Activated T-cell treated with anti-CD3 and anti-CD28 coated beads, Interleukin-2, amount 50 U/mL, for 72 hours (primary cell): ENCODE measurements around the gene IKZF2. TPM values are rescaled to one million over a fixed set of nuclear protein-coding genes. Genes with fewer than 3 reads are reported as not detected.
A peak's percentile ranks its signal among the peaks of the same experiment; 100 is the strongest.
"Not testable (repeated sequence)": the region's sequence is repeated elsewhere in the genome, so short reads cannot be mapped to it uniquely, and the experiment has no call there.

Experiments used
- ATAC-seq, 2 donors: fragments of 150-1000 bp; cut with Tn5 transposase; replicated peaks in 1 of 2; 2 replicates each; pipeline ENCODE4 v1.10.0; 2021; ENCODE audit warnings: moderate library complexity in 2 of 2, mild to moderate bottlenecking in 1 of 2
- DNase-seq, 2 donors: peaks; one replicate each; pipeline ENCODE4 v3.0.0; 2021 to 2022; ENCODE audit warnings: mixed read lengths in 1 of 2
- H3K27ac Mint-ChIP-seq: one replicate; pipeline ENCODE4 v1.8.0; 2022; ENCODE audit warnings: mild to moderate bottlenecking, moderate library complexity, mixed read lengths
- H3K27me3 Mint-ChIP-seq: one replicate; pipeline ENCODE4 v1.8.0; 2022; ENCODE audit warnings: low read depth, mixed read lengths
- H3K36me3 Mint-ChIP-seq, 2 donors: one replicate each; pipeline ENCODE4 v1.8.0; 2022; ENCODE audit warnings: mixed read lengths in 2 of 2, mild to moderate bottlenecking in 1 of 2; ENCODE audit not compliant: insufficient read depth in 2 of 2
- H3K4me1 Mint-ChIP-seq: one replicate; pipeline ENCODE4 v1.8.0; 2022; ENCODE audit warnings: low read depth, mixed read lengths
- H3K4me3 Mint-ChIP-seq, 2 donors: one replicate each; pipeline ENCODE4 v1.8.0; 2022; ENCODE audit warnings: mild to moderate bottlenecking in 2 of 2, mixed read lengths in 2 of 2, moderate library complexity in 2 of 2
- H3K9me3 Mint-ChIP-seq, 2 donors: one replicate each; pipeline ENCODE4 v1.8.0; 2022; ENCODE audit warnings: mixed read lengths in 2 of 2
- total RNA-seq, 2 donors: library from RNA; stranded (reverse); gene quantifications; one replicate each; pipeline ENCODE4 v1.2.3, GENCODE V29; 2022

Gene IKZF2
- total RNA-seq, 2 donors from 2014 or later: 9.8 to 19.1 TPM

DNA sequence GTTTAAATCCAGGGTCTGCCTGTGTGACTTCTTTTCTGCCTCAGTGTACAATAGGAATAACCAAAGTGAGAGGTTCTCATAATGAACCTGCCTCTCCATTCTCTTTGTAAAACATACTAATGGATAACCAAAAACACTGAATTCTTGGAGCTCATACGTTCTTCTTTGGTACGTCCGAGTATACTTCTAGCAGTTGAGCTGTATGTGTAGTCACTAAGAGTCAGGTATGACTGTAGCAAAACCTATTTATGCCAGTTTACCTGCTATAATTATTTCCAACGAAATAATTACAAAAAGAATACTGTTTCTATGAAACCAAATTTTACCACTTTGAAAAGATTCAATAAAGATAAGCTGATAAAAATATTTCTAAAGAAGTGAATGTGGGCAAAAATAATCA, 109.2 kb downstream of the IKZF2 start:
- DNase-seq (no peak), ATAC-seq (no peak)
- Mint-ChIP-seq H3K4me1 (no peaks in the 10 kb centered on the region), H3K27ac (no peak overlapping the region), H3K4me3 (no peak overlapping the region), H3K9me3 (peaks cover 1 to 3% of the 10 kb centered on the region in 2 donors), H3K27me3 (no peaks in the 10 kb centered on the region), H3K36me3 (peaks cover 2 to 5% of the 10 kb centered on the region in 2 donors)

DNA sequence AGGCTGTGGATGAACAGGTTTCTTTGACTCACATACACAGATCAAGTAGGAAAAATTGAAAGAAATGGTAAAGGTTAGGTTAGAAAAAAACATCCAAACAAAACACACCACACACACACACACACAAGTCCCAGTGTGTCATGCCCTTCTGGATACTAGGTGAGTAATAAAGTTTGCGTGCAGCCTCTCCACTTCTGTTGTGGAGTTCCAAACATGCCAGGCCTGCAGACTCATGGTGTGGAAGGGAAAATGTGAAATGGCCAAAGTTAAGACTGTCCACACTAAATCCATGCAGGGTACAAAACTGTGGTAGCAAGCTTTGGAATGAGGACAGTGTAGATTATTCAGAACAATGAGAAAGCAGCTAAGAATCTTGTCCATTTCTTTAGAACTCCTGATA, 114.6 kb downstream of the IKZF2 start:
- H3K4me1 Mint-ChIP-seq: peaks cover 14% of the 10 kb centered on the region
- H3K4me3 Mint-ChIP-seq: no peak overlapping the region
- no peaks in the 10 kb centered on the region for H3K9me3 Mint-ChIP-seq
- DNase-seq (no peak), ATAC-seq (no peak)
- H3K36me3 Mint-ChIP-seq: peaks cover 3% of the 10 kb centered on the region in 2 donors
- H3K27me3 Mint-ChIP-seq: no peaks in the 10 kb centered on the region
- H3K27ac Mint-ChIP-seq: no peak overlapping the region

DNA sequence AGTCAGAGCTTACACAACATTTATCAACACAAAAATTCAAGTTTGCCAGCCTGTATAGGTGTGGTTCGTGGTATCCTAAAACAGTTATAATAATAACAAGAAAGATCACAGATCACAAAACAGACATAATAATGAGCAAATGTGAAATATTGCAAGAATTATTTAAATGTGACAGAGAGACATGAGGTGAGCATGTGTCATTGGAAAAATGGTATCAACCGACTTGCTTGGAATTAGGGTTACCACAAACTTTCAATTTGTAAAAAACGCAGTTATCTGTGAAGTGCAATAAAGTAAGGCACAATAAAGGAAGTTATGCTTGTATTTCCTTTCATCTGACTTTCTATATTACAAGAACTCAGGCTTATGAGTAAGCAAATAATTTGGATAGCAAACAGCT, 116.8 kb downstream of the IKZF2 start:
- no peaks in the 10 kb centered on the region for H3K27me3 Mint-ChIP-seq

DNA sequence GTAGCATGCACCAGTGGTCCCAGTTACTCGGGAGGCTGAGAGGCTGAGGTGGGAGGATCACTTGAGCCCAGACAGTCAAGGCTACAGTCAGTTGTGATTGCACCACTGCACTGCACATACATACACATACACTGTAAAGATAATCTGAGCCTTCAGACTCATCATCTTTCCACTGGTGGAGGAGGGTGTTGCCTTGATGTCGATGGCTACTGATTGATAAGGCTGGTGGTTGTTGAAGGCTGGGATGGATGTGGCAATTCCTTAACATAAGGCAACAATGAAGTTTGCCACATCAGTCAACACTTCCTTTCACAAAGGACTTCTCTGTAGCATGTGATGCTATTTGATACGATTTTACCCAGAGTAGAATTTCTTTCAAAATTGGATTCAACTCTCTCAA, 118.8 kb downstream of the IKZF2 start:
- ATAC-seq (no peak), DNase-seq (no peak)
- H3K27me3 Mint-ChIP-seq: no peaks in the 10 kb centered on the region
- H3K36me3 Mint-ChIP-seq: peaks cover 1% of the 10 kb centered on the region in 2 donors
- no peaks in the 10 kb centered on the region for H3K9me3 Mint-ChIP-seq
- H3K27ac Mint-ChIP-seq: no peak overlapping the region
- peaks cover 14% of the 10 kb centered on the region for H3K4me1 Mint-ChIP-seq
- H3K4me3 Mint-ChIP-seq: no peak overlapping the region

More for the DNA sequence above, 116.8 kb downstream of the IKZF2 start:
- ATAC-seq (peak; percentile 55 to 74), DNase-seq (no peak)
- Mint-ChIP-seq H3K9me3 (no peaks in the 10 kb centered on the region), H3K4me1 (peaks cover 14% of the 10 kb centered on the region), H3K27ac (peak overlapping the region; percentile 84), H3K4me3 (peak overlapping the region in 1 of 2 donors; percentile 59), H3K36me3 (peaks cover 3% of the 10 kb centered on the region in 2 donors)

DNA sequence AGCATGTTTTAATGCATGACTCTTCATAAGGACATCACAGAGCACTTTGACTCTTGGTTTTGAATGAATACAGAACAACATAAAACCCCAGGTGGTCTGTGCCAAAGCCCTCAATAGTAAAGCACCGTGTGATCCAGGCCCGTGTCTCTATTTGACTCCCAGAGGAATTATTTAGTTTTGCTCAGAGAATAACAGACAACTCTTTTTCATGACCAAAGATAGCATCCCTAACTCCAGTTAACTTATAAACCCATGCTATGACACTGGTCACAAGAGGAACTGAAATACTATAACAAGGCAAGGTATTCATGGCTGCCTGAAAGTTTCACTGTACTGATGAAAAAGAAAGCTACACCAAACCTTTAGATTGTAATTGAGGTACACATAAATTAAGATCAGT, 128.4 kb downstream of the IKZF2 start:
- DNase-seq (no peak), ATAC-seq (peak in 1 of 2 donors; percentile 27)
- Mint-ChIP-seq H3K36me3 (peaks cover 4% of the 10 kb centered on the region in 2 donors), H3K9me3 (peaks cover 0 to 2% of the 10 kb centered on the region in 2 donors), H3K4me3 (peak overlapping the region in 1 of 2 donors; percentile 26), H3K27ac (peak overlapping the region; percentile 84), H3K4me1 (peaks cover 22% of the 10 kb centered on the region), H3K27me3 (peaks cover 28% of the 10 kb centered on the region)

DNA sequence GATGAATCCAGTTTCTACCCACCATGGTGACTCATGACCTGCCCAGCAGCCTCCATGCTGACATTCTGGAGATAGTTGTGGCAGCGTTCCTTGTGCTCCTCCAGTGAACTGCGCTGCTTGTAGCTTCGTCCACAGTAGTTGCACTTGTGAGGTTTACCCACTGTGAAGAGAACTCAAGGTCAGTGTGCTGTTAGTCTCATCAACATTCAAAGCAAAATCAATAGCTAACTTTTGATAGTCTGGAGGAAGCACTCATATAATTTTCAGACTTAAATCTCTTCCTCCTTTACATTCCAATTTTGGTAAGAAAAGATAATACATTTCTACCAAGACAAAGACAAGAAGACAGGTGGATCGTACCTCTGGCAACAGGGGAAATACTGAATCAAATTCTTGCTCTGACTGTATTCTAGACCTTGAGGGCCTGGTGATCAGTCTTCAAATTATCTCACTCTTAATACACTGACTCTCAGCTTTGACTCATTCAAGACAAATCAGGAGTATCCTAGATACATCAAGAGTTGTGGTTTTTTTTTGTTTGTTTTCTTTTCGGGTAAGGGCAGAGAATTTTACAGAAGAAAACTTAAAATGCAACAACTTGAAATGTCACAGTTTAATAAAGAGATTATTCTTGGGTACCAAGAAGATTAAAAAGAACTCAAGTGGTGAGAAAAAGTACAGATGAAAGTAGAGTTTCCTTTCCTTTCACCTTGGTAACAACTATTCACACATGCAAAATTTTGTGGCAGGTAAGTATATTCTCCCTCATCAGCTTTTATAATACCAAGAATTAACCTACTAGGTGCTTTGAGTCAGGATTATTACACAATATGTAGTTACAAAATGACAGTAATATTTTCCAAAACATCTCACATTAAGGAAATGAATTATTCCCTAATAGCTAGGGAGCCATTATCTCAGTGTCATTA, 129.2 kb downstream of the IKZF2 start:
- Mint-ChIP-seq H3K9me3 (peaks cover 0 to 2% of the 10 kb centered on the region in 2 donors), H3K27me3 (peaks cover 32% of the 10 kb centered on the region), H3K36me3 (peaks cover 4% of the 10 kb centered on the region in 2 donors), H3K4me1 (peaks cover 28% of the 10 kb centered on the region), H3K27ac (peak overlapping the region; percentile 84), H3K4me3 (peak overlapping the region; percentile 42 to 62)
- DNase-seq (peak in 1 of 2 donors; percentile 21), ATAC-seq (peak; percentile 96 to 97)

DNA sequence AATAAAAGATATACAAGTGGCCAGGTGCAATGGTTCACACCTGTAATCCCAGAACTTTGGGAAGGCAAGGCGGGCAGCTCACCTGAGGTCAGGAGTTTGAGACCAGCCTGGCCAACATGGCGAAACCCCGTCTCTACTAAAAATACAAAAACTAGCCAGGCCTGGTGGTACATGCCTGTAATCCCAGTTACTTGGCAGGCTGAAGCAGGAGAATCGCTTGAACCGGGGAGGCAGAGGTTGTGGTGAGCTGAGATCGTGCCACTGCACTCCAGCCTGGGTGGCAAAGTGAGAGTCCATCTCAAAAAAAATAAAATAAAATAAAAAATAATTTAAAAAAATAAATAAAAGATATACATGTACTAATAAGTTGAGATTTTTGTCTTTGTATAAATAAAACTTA, 130.5 kb downstream of the IKZF2 start:
- not testable (repeated sequence) for H3K9me3 Mint-ChIP-seq, DNase-seq, ATAC-seq, H3K4me3 Mint-ChIP-seq, H3K36me3 Mint-ChIP-seq
- H3K27ac Mint-ChIP-seq: peak overlapping the region; percentile 84
- H3K27me3 Mint-ChIP-seq: peaks cover 39% of the 10 kb centered on the region
- peaks cover 41% of the 10 kb centered on the region for H3K4me1 Mint-ChIP-seq

DNA sequence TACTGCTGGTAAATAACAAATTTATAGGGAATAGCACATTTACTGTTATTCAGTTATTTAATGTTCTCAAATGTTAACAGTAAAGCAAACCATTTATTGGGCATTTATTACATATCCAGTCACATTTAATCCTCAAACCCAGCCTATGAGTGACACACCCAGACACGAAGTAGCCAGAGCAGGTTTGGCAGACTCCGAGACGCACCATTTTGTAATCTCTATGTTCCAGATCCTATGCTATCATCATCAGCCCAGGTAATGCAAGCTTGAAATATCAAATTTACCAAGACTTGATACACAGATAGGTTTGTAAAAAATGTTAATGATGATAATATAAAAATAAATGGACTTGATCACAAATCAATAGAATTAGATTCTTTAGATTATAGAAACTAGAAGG, 131.1 kb downstream of the IKZF2 start:
- H3K36me3 Mint-ChIP-seq: peaks cover 4% of the 10 kb centered on the region in 2 donors
- ATAC-seq (no peak), DNase-seq (no peak)
- H3K4me3 Mint-ChIP-seq: no peak overlapping the region
- H3K27ac Mint-ChIP-seq: no peak overlapping the region
- peaks cover 47% of the 10 kb centered on the region for H3K4me1 Mint-ChIP-seq
- peaks cover 39% of the 10 kb centered on the region for H3K27me3 Mint-ChIP-seq
- peaks cover 0 to 2% of the 10 kb centered on the region in 2 donors for H3K9me3 Mint-ChIP-seq

DNA sequence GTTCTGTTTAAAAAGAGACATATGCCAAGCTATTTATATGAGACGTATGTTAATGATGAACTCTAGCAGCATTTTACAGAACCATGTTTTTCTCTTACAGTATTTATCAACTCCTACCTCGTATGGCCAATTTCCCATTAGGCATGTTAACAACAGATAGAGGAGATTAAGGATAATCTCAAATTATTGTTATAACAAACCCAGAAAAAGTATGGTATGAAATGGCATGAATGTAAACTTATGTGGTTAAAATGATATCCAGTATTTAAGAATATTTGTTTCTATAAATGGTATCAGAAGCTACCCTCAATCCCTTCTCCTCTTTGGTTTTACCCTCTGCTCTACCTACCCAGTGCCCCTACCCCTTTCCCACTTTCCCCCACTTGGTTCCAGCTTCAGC, 132.0 kb downstream of the IKZF2 start:
- Mint-ChIP-seq H3K36me3 (peaks cover 4% of the 10 kb centered on the region in 2 donors), H3K9me3 (peaks cover 0 to 2% of the 10 kb centered on the region in 2 donors), H3K27me3 (peaks cover 43% of the 10 kb centered on the region), H3K4me3 (no peak overlapping the region), H3K27ac (no peak overlapping the region), H3K4me1 (peaks cover 56% of the 10 kb centered on the region)
- no peak for ATAC-seq
- DNase-seq: no peak

DNA sequence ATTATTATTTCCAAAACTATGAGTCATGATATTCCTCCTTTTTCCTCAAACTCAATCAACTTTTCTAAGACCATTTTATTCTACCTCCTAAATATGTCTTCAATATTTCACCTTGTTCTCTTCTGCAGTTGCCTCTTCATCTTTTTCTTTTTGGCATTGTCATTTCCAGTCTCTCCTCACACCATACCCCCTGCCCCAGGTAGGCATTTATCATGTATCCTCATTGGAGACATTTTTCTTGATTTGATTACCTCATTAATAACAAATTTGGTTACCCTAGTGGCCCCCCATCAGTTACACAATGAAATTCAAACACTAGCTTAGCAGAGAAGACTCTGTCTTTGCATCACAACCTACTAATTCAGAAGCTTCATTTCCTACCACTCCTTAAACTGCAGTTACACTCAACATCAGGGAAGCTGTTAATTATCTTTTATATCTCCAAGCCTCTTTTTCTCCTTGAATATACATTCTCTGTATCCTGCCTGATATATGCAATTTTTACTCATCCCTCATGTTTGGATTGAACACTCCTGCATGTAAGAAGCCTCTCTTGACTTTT, 133.0 kb downstream of the IKZF2 start:
- H3K4me3 Mint-ChIP-seq: peak overlapping the region in 1 of 2 donors; percentile 4

DNA sequence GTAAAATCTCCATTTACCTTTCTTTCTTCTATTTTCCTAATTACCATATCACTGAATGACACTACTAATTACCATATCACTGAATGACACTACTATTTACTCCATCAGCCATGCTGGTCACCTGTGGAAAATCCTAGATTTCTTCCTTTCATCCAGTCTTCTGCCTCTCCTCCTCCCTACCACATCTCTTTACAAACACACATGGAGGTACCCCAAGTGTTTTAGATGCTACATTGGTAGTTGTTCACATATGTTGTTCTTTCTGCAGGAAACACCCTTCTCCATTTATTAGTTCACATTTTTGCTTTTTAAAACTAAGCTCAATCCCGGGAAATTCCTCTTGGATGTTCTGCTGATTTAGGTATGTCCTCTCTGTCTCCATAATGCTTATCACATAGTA, 134.0 kb downstream of the IKZF2 start:
- H3K9me3 Mint-ChIP-seq: peaks cover 0 to 2% of the 10 kb centered on the region in 2 donors
- H3K36me3 Mint-ChIP-seq: peaks cover 4% of the 10 kb centered on the region in 2 donors
- H3K4me3 Mint-ChIP-seq: peak overlapping the region in 1 of 2 donors; percentile 19
- ATAC-seq (no peak), DNase-seq (no peak)
- peaks cover 50% of the 10 kb centered on the region for H3K4me1 Mint-ChIP-seq
- peaks cover 45% of the 10 kb centered on the region for H3K27me3 Mint-ChIP-seq
- peak overlapping the region; percentile 76 for H3K27ac Mint-ChIP-seq

More for the DNA sequence above, 133.0 kb downstream of the IKZF2 start:
- no peak for DNase-seq
- peak overlapping the region; percentile 14 for H3K27ac Mint-ChIP-seq
- H3K4me1 Mint-ChIP-seq: peaks cover 58% of the 10 kb centered on the region
- peaks cover 45% of the 10 kb centered on the region for H3K27me3 Mint-ChIP-seq
- peaks cover 0 to 2% of the 10 kb centered on the region in 2 donors for H3K9me3 Mint-ChIP-seq
- no peak for ATAC-seq
- peaks cover 4% of the 10 kb centered on the region in 2 donors for H3K36me3 Mint-ChIP-seq

DNA sequence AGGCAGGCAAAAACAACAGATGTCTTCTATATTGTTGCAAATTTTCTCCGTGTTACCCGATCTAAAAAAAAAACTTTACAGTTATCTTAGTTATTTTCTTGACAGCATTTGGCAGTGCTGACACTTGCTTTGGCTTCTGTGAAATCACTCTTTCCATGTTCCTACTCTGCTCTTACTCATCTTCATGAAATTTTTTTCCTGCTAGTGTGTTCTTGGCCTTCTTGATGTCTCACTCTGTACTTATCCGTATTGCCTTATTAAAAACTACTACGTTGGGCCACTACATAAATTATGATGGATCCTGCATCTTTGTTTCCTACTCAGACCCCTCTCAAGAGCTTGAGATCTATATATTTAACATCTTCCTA, 134.4 kb downstream of the IKZF2 start:
- peaks cover 4% of the 10 kb centered on the region in 2 donors for H3K36me3 Mint-ChIP-seq
- peak overlapping the region; percentile 21 for H3K27ac Mint-ChIP-seq
- DNase-seq: no peak
- peaks cover 0 to 2% of the 10 kb centered on the region in 2 donors for H3K9me3 Mint-ChIP-seq
- H3K27me3 Mint-ChIP-seq: peaks cover 47% of the 10 kb centered on the region
- H3K4me1 Mint-ChIP-seq: peaks cover 46% of the 10 kb centered on the region
- peak overlapping the region in 1 of 2 donors; percentile 19 for H3K4me3 Mint-ChIP-seq
- peak in 1 of 2 donors; percentile 17 for ATAC-seq
